RWPE1 (cell line): Measurements from ENCODE around the gene TFG.

Experiments
- CTCF ChIA-PET: fragments of 350-600 bp; sonication (Branson Sonifier 250); formaldehyde crosslinking; extraction: SDS; loops from one replicate; lab custom pipeline; 2021; lab: Yijun Ruan, JAX
- POLR2A ChIA-PET: fragments of 400-600 bp; formaldehyde crosslinking; extraction: SDS; loops from one replicate; lab custom pipeline; 2020; ENCODE audit warnings: antibody characterized with exemption; ENCODE audit not compliant: low non-redundant PET; lab: Yijun Ruan, JAX
- DNase-seq: peaks from one replicate; pipeline ENCODE4 v3.0.0; 2012; ENCODE audit warnings: low spot score
- H3K27ac ChIP-seq: fragments of 450-650 bp; 2 replicates; pipeline ENCODE4 v1.5.1; 2017
- CTCF ChIP-seq: fragments of 450-650 bp; conservative IDR thresholded peaks from 2 replicates; pipeline ENCODE4 v1.5.1; 2017; ENCODE audit warnings: low read depth, mild to moderate bottlenecking

Gene TFG

GRCh38 chr3:100746092-100746491 lies 36.8 kb downstream of the TFG start:
- H3K27ac ChIP-seq: no peak overlapping the region
- no peak for TF ChIP-seq CTCF
- CTCF ChIA-PET: interaction anchor here (0.6 kb wide), 1 partner anchor 450 kb away, joined by 3 read pairs; no protein-coding TSS in a partner anchor
- POLR2A ChIA-PET: no interaction called here
- DNase-seq: no peak

DNA sequence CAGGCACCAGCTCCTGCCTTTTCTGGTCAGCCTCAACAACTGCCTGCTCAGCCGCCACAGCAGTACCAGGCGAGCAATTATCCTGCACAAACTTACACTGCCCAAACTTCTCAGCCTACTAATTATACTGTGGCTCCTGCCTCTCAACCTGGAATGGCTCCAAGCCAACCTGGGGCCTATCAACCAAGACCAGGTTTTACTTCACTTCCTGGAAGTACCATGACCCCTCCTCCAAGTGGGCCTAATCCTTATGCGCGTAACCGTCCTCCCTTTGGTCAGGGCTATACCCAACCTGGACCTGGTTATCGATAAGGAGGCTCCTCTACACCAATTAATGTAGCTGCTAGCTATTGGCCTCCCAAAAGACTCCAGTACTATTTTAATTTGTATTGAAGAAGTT lies 38.9 kb downstream of the TFG start:
- DNase-seq: no peak
- CTCF ChIA-PET: no interaction called here
- H3K27ac ChIP-seq: no peak overlapping the region
- TF ChIP-seq CTCF: no peak
- POLR2A ChIA-PET: no interaction called here

- no peak for TF ChIP-seq CTCF
- DNase-seq: no peak
- POLR2A ChIA-PET: no interaction called here
- CTCF ChIA-PET: no interaction called here
- H3K27ac ChIP-seq: no peak overlapping the region
These were observed 39.7 kb downstream of the TFG start for GRCh38 chr3:100748967-100749366.

DNA sequence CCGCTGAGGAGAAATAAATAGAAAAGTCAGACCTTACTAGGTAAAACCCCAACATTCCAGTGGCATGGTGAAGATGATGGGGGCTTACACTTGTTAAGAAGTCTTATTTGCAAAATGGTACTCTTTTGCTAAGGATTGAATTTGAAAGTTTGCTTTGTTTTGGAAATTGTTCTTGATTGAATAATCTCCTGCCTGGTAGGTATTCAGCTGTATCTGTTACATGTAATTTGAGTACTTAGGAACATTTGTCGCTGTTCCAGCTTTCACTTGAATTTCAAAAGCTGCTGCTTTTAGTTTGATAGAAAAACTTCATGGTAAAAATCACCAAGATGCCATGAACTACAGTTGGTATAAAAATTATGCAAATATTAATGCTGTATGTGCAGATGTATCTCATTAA lies 44.6 kb downstream of the TFG start:
- no peak for TF ChIP-seq CTCF
- ChIA-PET POLR2A (no interaction called here), CTCF (interaction anchor here (1.5 kb wide), 1 partner anchor 442 kb away, joined by 4 read pairs; no protein-coding TSS in a partner anchor)
- DNase-seq: no peak
- H3K27ac ChIP-seq: no peak overlapping the region

DNA sequence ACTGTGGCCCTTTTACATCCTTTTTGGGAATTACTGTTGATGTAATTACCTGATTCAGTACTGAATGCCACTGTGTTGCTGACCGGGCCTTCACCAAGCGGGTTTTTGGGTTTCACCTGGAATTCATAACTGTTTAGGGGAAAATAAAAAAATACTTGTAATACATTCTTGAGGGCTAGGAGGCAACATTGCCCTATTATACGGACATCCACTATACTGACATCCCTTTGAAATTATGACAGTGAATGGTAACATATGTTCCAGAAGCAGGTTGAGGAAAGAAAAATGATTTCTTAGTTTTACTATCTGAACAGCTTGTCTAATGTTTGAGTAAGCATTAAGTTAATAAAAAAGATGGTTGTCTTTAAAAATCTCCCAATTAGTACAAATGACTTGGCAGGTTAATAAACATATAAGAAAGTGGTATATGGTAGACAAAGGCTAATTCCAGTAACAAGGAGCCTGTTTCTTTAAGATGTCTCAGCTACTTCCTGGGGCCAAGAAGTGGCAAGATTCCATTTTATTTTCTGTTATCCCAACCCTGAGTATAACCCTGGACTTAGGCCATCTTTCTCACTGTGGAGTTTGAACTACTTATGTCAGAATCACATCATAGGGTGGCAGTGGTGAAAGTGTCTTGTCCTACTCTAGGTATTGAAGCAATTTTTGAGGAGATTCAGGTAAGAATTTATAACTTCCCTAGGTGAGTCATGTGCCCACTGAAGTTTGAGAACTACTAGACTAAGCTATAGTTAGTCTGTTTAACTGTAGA lies 45.5 kb downstream of the TFG start:
- CTCF ChIA-PET: interaction anchor here (0.6 kb wide), 2 partner anchors 12 to 14 kb away, joined by 4 read pairs; no protein-coding TSS in a partner anchor
- H3K27ac ChIP-seq: no peak overlapping the region
- POLR2A ChIA-PET: no interaction called here
- no peak for TF ChIP-seq CTCF
- DNase-seq: no peak

- DNase-seq: no peak
- POLR2A ChIA-PET: no interaction called here
- H3K27ac ChIP-seq: no peak overlapping the region
- no peak for TF ChIP-seq CTCF
- CTCF ChIA-PET: interaction anchor here (0.7 kb wide), 1 partner anchor 439 kb away, joined by 5 read pairs; no protein-coding TSS in a partner anchor
These were observed 47.1 kb downstream of the TFG start for GRCh38 chr3:100756441-100756840.
